Natural killer cell treated with Interleukin-12 subunit alpha and Interleukin-12 subunit beta and Interleukin-15 and Interleukin-18, amount 100 ng/mL, for 72 hours (primary cell): ENCODE results near the gene MYO5C. TPM values are rescaled to one million over a fixed set of nuclear protein-coding genes. Genes with fewer than 3 reads are reported as not detected.

Experiments
- ATAC-seq, 2 donors: fragments of 150-1000 bp; cut with Tn5 transposase in 1 of 2; sonication (Bioruptor Pico), chemical (Tn5 transposase) in 1 of 2; 2 replicates each; pipeline ENCODE4 v1.10.0; 2021
- DNase-seq: peaks from one replicate; pipeline ENCODE4 v3.0.0; 2022; ENCODE audit warnings: low spot score
- H3K27ac Mint-ChIP-seq, 2 donors: 1 replicate in 1 of 2; 2 replicates in 1 of 2; pipeline ENCODE4 v1.8.0; 2022; ENCODE audit warnings: mixed read lengths in 2 of 2, mild to moderate bottlenecking in 1 of 2, moderate library complexity in 1 of 2
- H3K27me3 Mint-ChIP-seq, 2 donors: 1 replicate in 1 of 2; 2 replicates in 1 of 2; pipeline ENCODE4 v1.8.0; 2022; ENCODE audit warnings: mixed read lengths in 2 of 2
- H3K36me3 Mint-ChIP-seq: one replicate; pipeline ENCODE4 v1.8.0; 2022; ENCODE audit warnings: mixed read lengths
- H3K4me1 Mint-ChIP-seq, 2 donors: 1 replicate in 1 of 2; 2 replicates in 1 of 2; pipeline ENCODE4 v1.8.0; 2022; ENCODE audit warnings: low read depth in 2 of 2, mixed read lengths in 2 of 2, mild to moderate bottlenecking in 1 of 2
- H3K4me3 Mint-ChIP-seq: one replicate; pipeline ENCODE4 v1.8.0; 2022; ENCODE audit warnings: mixed read lengths
- H3K9me3 Mint-ChIP-seq: 2 replicates; pipeline ENCODE4 v1.8.0; 2022; ENCODE audit warnings: mixed read lengths
- total RNA-seq, 2 donors: library from RNA; stranded (reverse); gene quantifications; one replicate each; pipeline ENCODE4 v1.2.3, GENCODE V29; 2022

MYO5C gene
- under 1 TPM; 0.42 to 0.45 TPM for total RNA-seq

- peaks cover 26 to 34% of the 10 kb centered on the region in 2 donors for H3K27me3 Mint-ChIP-seq
- H3K36me3 Mint-ChIP-seq: no peaks in the 10 kb centered on the region
- no peak within 1 kb of the TSS for H3K27ac Mint-ChIP-seq
- no peak for DNase-seq
- no peak within 1 kb of the TSS for H3K4me3 Mint-ChIP-seq
- no peaks in the 10 kb centered on the region for H3K4me1 Mint-ChIP-seq
- no peaks in the 10 kb centered on the region for H3K9me3 Mint-ChIP-seq
- peak; percentile 28 to 35 for ATAC-seq
Observed at GRCh38 chr15:52295421-52296001, at the start of gene MYO5C. TSS of gene MYO5C (minus strand) at chr15:52295804. CDS start at chr15:52295636, 168 bp downstream.

GRCh38 chr15:52344592-52344991 lies 49.0 kb upstream of the MYO5C start:
- Mint-ChIP-seq H3K27me3 (no peaks in the 10 kb centered on the region), H3K27ac (no peak overlapping the region), H3K4me1 (no peaks in the 10 kb centered on the region), H3K36me3 (no peaks in the 10 kb centered on the region), H3K4me3 (no peak overlapping the region), H3K9me3 (no peaks in the 10 kb centered on the region)
- DNase-seq: no peak
- ATAC-seq: no peak

- Mint-ChIP-seq H3K9me3 (no peaks in the 10 kb centered on the region), H3K4me1 (no peaks in the 10 kb centered on the region), H3K27me3 (no peaks in the 10 kb centered on the region), H3K4me3 (no peak overlapping the region), H3K27ac (no peak overlapping the region), H3K36me3 (no peaks in the 10 kb centered on the region)
- DNase-seq (no peak), ATAC-seq (no peak)
Observed at GRCh38 chr15:52343831-52344230, 48.2 kb upstream of the MYO5C start.

GRCh38 chr15:52340093-52340492 lies 44.5 kb upstream of the MYO5C start:
- peak overlapping the region in 1 of 2 donors; percentile 47 for H3K27ac Mint-ChIP-seq
- no peaks in the 10 kb centered on the region for H3K36me3 Mint-ChIP-seq
- H3K4me3 Mint-ChIP-seq: no peak overlapping the region
- ATAC-seq: no peak
- H3K27me3 Mint-ChIP-seq: no peaks in the 10 kb centered on the region
- no peak for DNase-seq
- no peaks in the 10 kb centered on the region for H3K9me3 Mint-ChIP-seq
- peaks cover 9 to 11% of the 10 kb centered on the region in 2 donors for H3K4me1 Mint-ChIP-seq

GRCh38 chr15:52338891-52339290 lies 43.3 kb upstream of the MYO5C start:
- Mint-ChIP-seq H3K4me3 (no peak overlapping the region), H3K9me3 (no peaks in the 10 kb centered on the region), H3K27ac (no peak overlapping the region), H3K36me3 (peaks cover 6% of the 10 kb centered on the region), H3K27me3 (no peaks in the 10 kb centered on the region), H3K4me1 (peaks cover 9 to 11% of the 10 kb centered on the region in 2 donors)
- DNase-seq: no peak
- ATAC-seq: no peak

- Mint-ChIP-seq H3K27ac (no peak overlapping the region), H3K27me3 (no peaks in the 10 kb centered on the region), H3K9me3 (no peaks in the 10 kb centered on the region), H3K4me1 (peaks cover 9 to 11% of the 10 kb centered on the region in 2 donors), H3K4me3 (no peak overlapping the region), H3K36me3 (peaks cover 6% of the 10 kb centered on the region)
- ATAC-seq: no peak
- no peak for DNase-seq
Observed at GRCh38 chr15:52338058-52338457, 42.5 kb upstream of the MYO5C start.

GRCh38 chr15:52337198-52337853 lies 41.7 kb upstream of the MYO5C start:
- Mint-ChIP-seq H3K4me1 (peaks cover 9 to 11% of the 10 kb centered on the region in 2 donors), H3K36me3 (peaks cover 6% of the 10 kb centered on the region), H3K9me3 (no peaks in the 10 kb centered on the region), H3K27me3 (no peaks in the 10 kb centered on the region), H3K4me3 (no peak overlapping the region), H3K27ac (peak overlapping the region; percentile 25 to 75)
- DNase-seq (no peak), ATAC-seq (no peak)

GRCh38 chr15:52336529-52336928 lies 40.9 kb upstream of the MYO5C start:
- Mint-ChIP-seq H3K27ac (peak overlapping the region; percentile 25 to 75), H3K4me3 (no peak overlapping the region), H3K27me3 (no peaks in the 10 kb centered on the region), H3K4me1 (peaks cover 14 to 16% of the 10 kb centered on the region in 2 donors), H3K9me3 (no peaks in the 10 kb centered on the region), H3K36me3 (peaks cover 6% of the 10 kb centered on the region)
- ATAC-seq: no peak
- DNase-seq: no peak

- ATAC-seq: no peak
- Mint-ChIP-seq H3K27ac (no peak overlapping the region), H3K9me3 (no peaks in the 10 kb centered on the region), H3K36me3 (peaks cover 6% of the 10 kb centered on the region), H3K4me3 (no peak overlapping the region), H3K4me1 (peaks cover 19 to 22% of the 10 kb centered on the region in 2 donors), H3K27me3 (no peaks in the 10 kb centered on the region)
- no peak for DNase-seq
Observed at GRCh38 chr15:52334491-52335160, 39.0 kb upstream of the MYO5C start.

- Mint-ChIP-seq H3K4me1 (peaks cover 10 to 11% of the 10 kb centered on the region in 2 donors), H3K9me3 (no peaks in the 10 kb centered on the region), H3K4me3 (peak overlapping the region; percentile 44), H3K36me3 (peaks cover 21% of the 10 kb centered on the region), H3K27ac (peak overlapping the region; percentile 80 to 83), H3K27me3 (no peaks in the 10 kb centered on the region)
- ATAC-seq: peak; percentile 91 to 95
- DNase-seq: no peak
Observed at GRCh38 chr15:52331490-52332240, 36.1 kb upstream of the MYO5C start.

GRCh38 chr15:52329987-52330386 lies 34.4 kb upstream of the MYO5C start:
- Mint-ChIP-seq H3K4me3 (no peak overlapping the region), H3K27me3 (no peaks in the 10 kb centered on the region), H3K36me3 (peaks cover 26% of the 10 kb centered on the region)

GRCh38 chr15:52329150-52329549 lies 33.5 kb upstream of the MYO5C start:
- Mint-ChIP-seq H3K4me3 (no peak overlapping the region), H3K27me3 (no peaks in the 10 kb centered on the region), H3K4me1 (peaks cover 10% of the 10 kb centered on the region in 2 donors), H3K9me3 (no peaks in the 10 kb centered on the region), H3K27ac (no peak overlapping the region), H3K36me3 (peaks cover 21% of the 10 kb centered on the region)
- DNase-seq (no peak), ATAC-seq (no peak)

More at GRCh38 chr15:52329987-52330386, 34.4 kb upstream of the MYO5C start:
- DNase-seq (no peak), ATAC-seq (no peak)
- no peaks in the 10 kb centered on the region for H3K9me3 Mint-ChIP-seq
- H3K27ac Mint-ChIP-seq: no peak overlapping the region
- H3K4me1 Mint-ChIP-seq: peaks cover 10% of the 10 kb centered on the region in 2 donors

- no peak overlapping the region for H3K4me3 Mint-ChIP-seq
- peaks cover 21% of the 10 kb centered on the region for H3K36me3 Mint-ChIP-seq
- H3K27me3 Mint-ChIP-seq: no peaks in the 10 kb centered on the region
- DNase-seq: no peak
- H3K27ac Mint-ChIP-seq: no peak overlapping the region
- H3K9me3 Mint-ChIP-seq: no peaks in the 10 kb centered on the region
- H3K4me1 Mint-ChIP-seq: peaks cover 10% of the 10 kb centered on the region in 2 donors
- ATAC-seq: no peak
Observed at GRCh38 chr15:52328680-52329079, 33.1 kb upstream of the MYO5C start.
